AG10803 (cell line): ENCODE data around the gene CCDC33.

Experiments used
- DNase-seq: peaks from one replicate; pipeline ENCODE4 v3.0.0; 2010; ENCODE audit warnings: low read depth
- H3K4me3 ChIP-seq: 2 replicates; pipeline ENCODE4 v1.5.1; 2011; ENCODE audit warnings: mild to moderate bottlenecking, low read length, control low read depth
- TF ChIP-seq, protein P1 (sequence below): conservative IDR thresholded peaks from 2 replicates; pipeline ENCODE4 v1.5.1; 2011; ENCODE audit warnings: mild to moderate bottlenecking, low read length, control low read depth, inconsistent platforms

Gene CCDC33

GRCh38 chr15:74202452-74203401 is 33.4 kb upstream of the CCDC33 start, which contains the start of gene STRA6:
TSS of gene STRA6 (minus strand) at chr15:74202787. CDS start at chr15:74202267, 520 bp downstream.
- no peak within 1 kb of the TSS for H3K4me3 ChIP-seq
- peak; percentile 33 for DNase-seq
- TF ChIP-seq, protein P1, sequence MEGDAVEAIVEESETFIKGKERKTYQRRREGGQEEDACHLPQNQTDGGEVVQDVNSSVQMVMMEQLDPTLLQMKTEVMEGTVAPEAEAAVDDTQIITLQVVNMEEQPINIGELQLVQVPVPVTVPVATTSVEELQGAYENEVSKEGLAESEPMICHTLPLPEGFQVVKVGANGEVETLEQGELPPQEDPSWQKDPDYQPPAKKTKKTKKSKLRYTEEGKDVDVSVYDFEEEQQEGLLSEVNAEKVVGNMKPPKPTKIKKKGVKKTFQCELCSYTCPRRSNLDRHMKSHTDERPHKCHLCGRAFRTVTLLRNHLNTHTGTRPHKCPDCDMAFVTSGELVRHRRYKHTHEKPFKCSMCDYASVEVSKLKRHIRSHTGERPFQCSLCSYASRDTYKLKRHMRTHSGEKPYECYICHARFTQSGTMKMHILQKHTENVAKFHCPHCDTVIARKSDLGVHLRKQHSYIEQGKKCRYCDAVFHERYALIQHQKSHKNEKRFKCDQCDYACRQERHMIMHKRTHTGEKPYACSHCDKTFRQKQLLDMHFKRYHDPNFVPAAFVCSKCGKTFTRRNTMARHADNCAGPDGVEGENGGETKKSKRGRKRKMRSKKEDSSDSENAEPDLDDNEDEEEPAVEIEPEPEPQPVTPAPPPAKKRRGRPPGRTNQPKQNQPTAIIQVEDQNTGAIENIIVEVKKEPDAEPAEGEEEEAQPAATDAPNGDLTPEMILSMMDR: no peak

DNA sequence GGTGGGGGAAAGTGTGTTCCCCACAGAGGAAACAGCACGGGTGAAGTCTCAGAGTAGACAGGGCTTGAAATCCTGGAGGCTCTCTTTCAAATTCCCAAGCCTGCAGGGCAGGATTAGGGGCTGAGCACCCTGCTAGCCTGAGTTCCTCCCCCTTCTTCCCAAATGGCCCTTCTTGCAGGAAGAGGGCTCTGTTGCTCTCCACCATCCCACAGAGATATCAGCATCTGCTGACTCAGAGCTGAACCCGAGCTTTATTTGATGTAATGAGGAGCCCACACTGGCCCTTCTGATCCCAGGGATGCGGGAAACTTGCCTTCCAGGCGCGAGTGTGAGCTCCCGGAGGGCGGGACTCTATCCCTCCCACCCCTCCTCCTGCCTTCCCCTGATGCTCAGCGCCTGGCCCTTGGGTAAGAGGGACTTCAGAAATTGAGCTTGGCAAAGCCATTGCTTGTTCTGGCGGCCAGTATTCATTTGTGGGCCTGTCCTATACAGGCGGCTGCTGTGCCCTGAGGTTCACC is 32.2 kb upstream of the CCDC33 start:
- TF ChIP-seq, protein P1: no peak
- DNase-seq: peak; percentile 30

GRCh38 chr15:74205582-74205947 is 30.6 kb upstream of the CCDC33 start:
- TF ChIP-seq, protein P1: no peak
- DNase-seq: no peak
- H3K4me3 ChIP-seq: no peak overlapping the region

More for the DNA sequence above, 32.2 kb upstream of the CCDC33 start:
- no peak overlapping the region for H3K4me3 ChIP-seq

DNA sequence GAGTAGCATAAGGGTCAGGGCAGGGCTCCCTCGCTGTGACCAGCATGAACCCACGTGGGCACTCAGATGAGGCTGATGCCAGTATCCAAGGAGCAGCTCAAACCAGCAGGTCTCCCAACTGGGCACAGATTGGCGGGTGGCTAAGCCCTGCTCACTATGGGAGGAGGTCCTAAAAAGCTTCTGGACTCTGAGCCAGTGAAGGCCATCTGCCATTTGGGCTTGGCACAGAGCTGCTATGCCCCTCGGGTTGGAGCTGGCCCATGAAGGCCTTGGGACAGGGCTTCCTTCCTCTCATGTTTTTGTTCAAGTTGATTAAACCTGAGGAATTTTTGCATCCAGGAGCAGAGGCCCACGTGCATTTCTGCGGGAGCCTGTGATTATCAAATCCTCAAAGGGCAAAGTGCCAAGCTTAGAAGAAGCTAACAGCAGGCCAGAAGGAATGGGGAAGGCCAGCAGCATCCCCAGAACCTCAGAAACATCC is 29.3 kb upstream of the CCDC33 start:
- peak; percentile 31 for DNase-seq
- H3K4me3 ChIP-seq: no peak overlapping the region
- TF ChIP-seq, protein P1: no peak

- H3K4me3 ChIP-seq: no peak overlapping the region
- TF ChIP-seq, protein P1: no peak
- DNase-seq: no peak
Measured at GRCh38 chr15:74207652-74208440, 28.3 kb upstream of the CCDC33 start.

- H3K4me3 ChIP-seq: no peak overlapping the region
- TF ChIP-seq, protein P1: no peak
- no peak for DNase-seq
Measured at GRCh38 chr15:74208496-74208895, 27.6 kb upstream of the CCDC33 start.
